HG03045 (cell line): ENCODE measurements around the gene RRAD.
"Not testable (repeated sequence)": the region's sequence is repeated elsewhere in the genome, so short reads cannot be mapped to it uniquely, and the experiment has no call there.

Experiments used
- ATAC-seq: cut with Tn5 transposase; IDR thresholded peaks from one replicate; pipeline ENCODE4 v1.9.1; 2021; ENCODE audit warnings: mild to moderate bottlenecking, moderate library complexity; ENCODE audit not compliant: unreplicated experiment

Gene RRAD

GRCh38 chr16:66903544-66904427 is 21.5 kb downstream of the RRAD start:
- ATAC-seq, result no peak

- no peak for ATAC-seq
Observed at GRCh38 chr16:66902648-66903543, 22.4 kb downstream of the RRAD start.

GRCh38 chr16:66901626-66902025 is 23.7 kb downstream of the RRAD start:
- no peak for ATAC-seq

GRCh38 chr16:66900721-66901441 is 24.5 kb downstream of the RRAD start:
- no peak for ATAC-seq

- ATAC-seq, result no peak
Observed at GRCh38 chr16:66899945-66900710, 25.2 kb downstream of the RRAD start.

- no peak for ATAC-seq
Observed at GRCh38 chr16:66899310-66899944, 25.9 kb downstream of the RRAD start.

GRCh38 chr16:66898933-66899309 is 26.4 kb downstream of the RRAD start:
- no peak for ATAC-seq

GRCh38 chr16:66898207-66898606 is 27.1 kb downstream of the RRAD start:
- no peak for ATAC-seq

- not testable (repeated sequence) for ATAC-seq
Observed at GRCh38 chr16:66896682-66897081, 28.7 kb downstream of the RRAD start.

- ATAC-seq, result no peak
Observed at GRCh38 chr16:66895999-66896398, 29.3 kb downstream of the RRAD start.

GRCh38 chr16:66895689-66895979 is 29.7 kb downstream of the RRAD start:
- ATAC-seq, result no peak

- ATAC-seq, result no peak
Observed at GRCh38 chr16:66894948-66895688, 30.2 kb downstream of the RRAD start.

- no peak for ATAC-seq
Observed at GRCh38 chr16:66894055-66894454, 31.3 kb downstream of the RRAD start.

GRCh38 chr16:66891797-66892196 is 33.5 kb downstream of the RRAD start:
- no peak for ATAC-seq

GRCh38 chr16:66891360-66891759 is 34.0 kb downstream of the RRAD start:
- no peak for ATAC-seq

GRCh38 chr16:66890799-66891198 is 34.5 kb downstream of the RRAD start:
- ATAC-seq, result no peak

GRCh38 chr16:66889622-66890021 is 35.7 kb downstream of the RRAD start:
- no peak for ATAC-seq

- ATAC-seq, result no peak
Observed at GRCh38 chr16:66888647-66889615, 36.4 kb downstream of the RRAD start.
